RKO (cell line): ENCODE data around the gene DPYSL4.

Experiments used
- DNase-seq: peaks from one replicate; pipeline ENCODE4 v3.0.0-alpha.2; 2016; ENCODE audit warnings: low spot score

Gene DPYSL4

DNA sequence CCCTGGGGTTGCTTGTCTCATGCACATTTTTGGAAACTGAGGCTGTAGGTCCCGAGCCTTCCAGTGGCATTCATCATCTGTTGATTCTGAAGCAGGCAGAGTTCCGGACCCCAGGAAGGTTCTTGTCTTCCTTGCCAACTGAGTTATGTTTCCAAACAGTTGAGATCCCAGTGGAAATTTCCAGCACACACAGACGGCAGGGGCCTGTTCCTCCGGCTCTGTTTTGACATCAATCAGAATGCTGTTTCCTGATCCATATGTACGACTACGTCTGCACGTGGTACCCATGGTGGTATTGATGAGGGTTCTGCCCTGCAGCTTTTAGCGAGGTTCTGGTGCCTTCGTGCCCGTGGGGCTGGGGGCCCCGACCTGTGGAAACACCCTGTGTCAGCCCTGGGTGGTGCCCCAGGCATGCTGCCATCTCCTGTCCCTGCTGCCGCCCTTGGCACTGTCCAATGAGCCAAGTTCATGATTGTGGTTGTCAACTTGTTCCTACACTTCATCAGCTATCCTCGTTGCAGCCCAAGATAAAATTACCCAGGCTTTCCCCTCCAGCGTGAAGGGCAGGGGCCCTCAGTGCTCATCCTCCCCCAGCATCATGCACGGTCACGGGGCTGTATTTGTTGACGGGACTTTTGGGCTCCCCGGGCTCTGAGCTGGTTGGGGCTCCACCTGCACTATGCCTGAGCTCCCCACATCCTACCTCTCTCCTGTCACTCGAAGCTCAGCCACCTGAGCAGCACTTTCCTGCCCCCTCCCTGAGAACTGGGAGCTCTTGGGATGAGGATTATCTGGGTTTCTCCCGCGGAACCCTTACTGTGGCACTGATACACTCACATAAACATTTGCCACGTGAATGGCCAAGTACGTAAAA, 7.8 kb upstream of the DPYSL4 start:
- no peak for DNase-seq

DNA sequence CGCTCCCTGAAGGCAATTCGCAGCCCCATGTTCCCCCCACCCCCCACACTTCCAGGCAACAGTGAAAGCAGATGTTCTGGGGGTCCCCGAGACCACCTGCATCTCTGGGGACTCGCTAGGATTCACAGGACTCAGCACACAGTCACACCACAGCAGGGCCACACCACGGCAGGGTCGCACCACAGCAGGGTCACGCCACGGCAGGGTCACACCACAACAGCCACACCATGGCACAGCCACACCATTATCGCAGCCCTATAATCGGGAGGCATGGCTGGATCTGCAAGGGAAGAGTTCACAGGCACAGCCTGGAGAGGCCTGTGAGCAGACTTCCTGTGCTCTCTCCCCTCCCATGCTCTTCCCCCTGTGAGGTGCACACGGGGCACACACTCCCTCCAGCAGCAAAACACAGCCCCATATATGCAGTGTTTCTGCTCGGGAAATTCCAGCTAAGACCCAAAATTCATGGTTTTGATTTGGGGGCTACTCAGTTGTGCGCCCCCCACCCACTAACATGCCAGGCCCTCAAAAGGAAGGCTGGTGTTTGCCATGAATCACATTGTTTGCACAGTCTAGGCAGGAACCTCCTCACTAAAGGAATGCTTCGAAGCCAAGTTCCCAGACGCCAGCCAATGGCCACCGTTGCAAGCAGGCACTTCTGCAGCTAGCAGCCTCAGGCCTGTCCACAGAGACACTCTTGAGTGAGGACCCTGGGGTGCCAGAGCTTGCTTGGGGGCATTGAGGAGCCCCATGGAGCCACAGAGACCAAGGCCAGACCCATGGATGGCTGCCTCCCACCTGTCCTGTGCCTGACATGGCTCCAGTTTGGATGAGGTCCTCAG, 7.0 kb upstream of the DPYSL4 start:
- no peak for DNase-seq

DNA sequence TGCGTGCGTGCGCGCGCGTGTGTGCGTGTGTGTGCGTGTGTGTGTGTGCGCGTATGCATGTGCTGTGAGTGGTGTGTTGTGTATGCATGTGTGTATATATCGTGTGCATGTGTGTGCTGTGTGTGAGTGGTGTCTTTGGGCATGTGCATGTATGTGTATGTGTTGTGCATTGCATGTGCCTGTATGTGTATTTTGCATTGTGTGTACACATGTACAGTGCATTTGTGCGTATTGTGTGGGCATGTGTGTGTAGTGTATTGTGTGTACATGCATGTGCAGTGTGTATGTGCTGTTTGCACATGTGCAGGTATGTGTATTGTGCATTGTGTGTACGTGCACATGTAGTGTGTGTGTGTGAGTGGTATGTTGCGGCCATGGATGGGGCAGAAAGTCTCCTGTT, 6.0 kb upstream of the DPYSL4 start:
- no peak for DNase-seq

DNA sequence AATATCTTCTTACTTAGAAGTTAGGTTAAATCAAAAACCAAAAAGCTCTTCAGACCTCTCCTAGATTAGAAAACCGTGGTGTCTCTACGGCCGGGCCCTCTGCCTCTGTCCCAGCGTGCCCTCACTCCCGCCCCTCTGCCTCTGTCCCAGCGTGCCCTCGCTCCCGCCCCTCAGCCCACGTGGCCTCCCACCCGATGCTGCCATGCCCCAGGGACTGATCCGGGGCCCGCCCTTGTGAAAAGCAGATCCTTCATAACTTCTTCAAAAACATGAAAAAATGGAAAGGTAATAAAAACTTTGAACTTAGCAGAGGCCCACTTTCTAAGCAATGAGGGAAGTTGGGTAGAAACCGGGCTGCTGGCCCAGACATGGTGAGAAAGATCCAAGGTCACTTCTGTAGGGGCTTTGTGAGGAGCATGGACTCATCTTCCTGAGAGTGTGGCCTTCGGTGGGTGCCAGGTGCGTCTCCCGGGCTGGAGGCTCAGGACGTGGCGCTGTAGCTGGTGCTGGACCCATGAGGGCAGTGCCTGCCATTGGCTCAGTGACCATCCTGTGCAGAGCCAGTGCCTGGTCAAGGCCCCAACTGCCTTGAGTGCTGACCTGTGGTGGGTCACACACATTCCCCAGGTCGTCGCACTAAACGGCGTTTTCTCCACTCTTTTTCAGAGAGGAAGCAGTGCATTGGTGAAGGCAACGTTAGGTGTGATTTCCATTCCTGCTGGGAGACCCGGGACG, 4.9 kb upstream of the DPYSL4 start:
- no peak for DNase-seq

DNA sequence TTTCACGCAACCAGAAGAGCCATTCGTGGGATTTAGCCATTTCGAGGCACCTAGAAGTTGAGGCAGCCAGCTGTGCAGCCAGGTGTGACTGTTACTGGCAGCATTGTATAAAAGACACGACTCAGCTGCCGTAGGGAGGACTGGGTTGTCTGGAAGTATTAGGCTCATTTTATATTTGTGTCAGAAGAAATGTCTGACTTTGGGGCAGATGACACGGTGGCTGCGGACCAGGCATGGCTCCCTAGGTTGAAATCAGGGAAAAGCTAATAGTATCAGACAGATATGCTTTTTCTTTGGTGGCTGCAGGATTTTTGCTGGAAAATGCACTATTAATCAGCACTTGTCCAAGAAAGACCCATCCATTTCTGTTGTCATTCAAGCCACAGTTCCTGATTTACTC, 4.2 kb upstream of the DPYSL4 start:
- DNase-seq: no peak

DNA sequence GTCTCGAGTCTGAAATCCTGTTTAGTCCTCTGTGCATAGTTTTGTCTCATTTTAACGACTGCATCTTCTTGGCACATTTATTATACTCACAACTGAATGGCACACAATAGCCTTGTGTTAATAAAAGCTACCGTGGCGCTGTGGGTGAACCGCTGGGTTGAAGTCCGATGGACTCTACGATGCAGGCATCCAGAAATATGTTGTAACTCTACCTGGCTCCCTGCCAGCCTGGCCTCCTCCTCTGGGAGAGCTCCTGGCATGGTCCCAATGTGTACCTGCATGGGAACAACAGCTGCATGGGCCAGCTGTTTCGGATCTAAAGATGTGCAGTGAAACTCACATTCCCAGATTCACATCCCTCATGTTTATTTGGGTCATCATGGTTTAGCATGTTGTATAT, 3.7 kb upstream of the DPYSL4 start:
- DNase-seq: no peak

DNA sequence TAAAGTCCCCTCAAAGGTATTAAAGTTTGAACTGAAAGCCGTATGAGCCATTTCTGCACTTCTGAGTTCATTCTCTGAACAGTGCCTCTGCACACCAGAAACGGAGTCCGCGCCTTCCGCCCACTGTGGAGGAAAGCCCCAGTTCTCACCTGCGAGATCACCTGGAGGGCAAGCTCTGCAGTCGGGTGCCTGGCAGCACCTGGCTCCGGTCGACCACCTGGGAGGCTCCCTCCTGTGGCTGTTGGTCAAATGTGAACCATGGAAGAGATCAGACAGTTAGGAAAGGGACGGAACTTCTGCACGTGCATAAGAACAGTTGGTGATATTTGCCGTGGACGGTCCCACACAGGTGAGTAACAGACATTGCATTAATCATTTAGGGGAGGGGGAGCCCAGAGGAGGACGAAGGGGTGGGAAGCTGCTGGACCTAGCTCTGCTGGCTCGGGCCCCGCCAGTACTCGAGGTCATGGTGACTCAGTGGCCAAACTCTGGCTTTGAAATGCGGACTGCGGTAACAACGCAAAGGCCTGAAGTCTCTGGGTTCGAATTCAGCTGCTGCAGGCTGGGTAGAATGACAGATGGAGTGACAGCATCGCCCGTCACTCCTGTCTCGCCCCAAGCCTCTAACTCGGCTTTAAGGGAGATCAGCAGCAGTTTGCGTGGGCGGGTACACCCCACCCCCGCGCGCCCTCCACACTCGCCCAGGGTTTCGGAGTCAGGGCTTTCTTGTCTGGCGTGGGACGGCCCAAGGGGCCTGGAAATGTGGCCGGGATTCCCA, 1.7 kb upstream of the DPYSL4 start:
- no peak for DNase-seq

DNA sequence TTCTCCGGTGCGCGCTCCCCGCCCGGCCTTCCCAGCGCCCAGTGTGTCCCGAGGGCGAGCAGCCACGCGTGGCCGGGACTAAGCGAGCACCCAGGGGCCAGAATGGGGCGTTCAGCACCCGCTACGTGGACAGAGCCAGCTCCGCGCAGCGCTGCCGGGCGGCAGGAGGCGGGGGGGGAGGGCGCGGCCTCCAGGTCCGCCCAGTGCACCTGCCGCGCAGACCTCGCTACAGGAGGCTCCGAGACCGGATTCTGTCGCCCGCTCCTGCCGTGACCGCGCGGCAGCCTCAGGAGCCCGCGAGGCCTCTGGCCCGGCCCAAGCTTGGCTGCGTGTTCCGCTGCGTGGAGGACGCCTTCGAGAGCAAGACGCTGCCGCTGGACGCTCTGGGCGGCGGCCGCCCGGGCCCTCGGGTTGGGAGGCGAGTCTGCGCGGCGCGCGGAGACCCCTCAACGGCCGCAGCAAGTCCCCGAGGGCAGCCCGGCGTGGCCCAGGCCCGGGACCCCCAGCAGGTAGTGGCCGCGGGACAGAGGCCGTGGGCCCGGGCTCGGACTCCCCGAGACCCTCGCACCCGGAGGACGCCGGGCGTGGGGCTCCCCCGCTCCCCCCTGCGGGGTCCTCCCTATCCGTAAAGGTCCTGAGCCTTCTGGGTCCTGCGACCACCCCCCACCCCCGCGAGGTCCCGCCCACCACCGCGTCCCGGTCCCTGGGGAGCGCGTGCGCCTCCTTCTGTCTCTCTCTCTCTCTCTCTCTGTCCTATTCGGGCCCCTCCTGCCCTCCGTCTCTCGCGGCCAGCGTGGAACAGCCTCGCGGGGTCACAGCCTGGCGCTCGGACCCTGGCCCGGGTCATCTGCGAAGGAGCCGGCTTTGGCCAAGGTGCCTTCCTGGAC, 904 bp upstream of the DPYSL4 start:
- DNase-seq: no peak

DNA sequence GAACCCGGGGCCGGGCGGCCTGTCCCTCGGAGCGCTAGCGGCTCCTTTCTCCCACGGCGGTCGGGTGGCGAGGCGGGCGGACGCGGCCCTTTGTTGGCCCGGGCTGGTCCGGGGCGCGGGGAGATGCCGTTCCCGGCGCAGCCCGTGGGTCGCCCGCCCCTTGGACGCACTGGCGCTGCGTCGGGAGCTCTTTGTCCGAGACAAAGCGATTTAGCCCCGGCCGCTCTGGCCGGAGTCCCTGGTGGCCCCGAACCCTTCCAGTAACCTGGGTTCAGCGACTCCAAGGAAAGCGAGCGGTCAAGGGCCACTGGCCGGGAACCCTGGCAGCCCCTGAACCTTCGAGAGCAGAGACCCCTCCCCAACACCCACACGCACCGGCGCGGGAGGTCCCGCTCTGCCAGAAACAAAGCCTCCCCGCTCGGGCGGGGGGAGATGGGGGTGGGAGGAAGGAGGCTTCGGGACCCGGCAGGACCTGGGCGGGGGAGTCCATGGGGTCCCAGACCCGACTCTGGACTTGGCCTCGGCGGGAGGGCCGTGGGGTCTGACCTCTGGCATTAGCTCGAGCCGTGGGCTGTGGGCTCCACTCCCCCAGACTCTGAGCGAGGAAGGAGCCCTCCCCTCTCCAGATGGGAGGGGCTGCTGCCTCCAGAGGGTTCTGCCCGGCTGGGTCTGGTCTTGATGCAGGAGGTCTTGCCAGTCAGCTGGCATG, 836 bp downstream of the DPYSL4 start:
- no peak for DNase-seq

DNA sequence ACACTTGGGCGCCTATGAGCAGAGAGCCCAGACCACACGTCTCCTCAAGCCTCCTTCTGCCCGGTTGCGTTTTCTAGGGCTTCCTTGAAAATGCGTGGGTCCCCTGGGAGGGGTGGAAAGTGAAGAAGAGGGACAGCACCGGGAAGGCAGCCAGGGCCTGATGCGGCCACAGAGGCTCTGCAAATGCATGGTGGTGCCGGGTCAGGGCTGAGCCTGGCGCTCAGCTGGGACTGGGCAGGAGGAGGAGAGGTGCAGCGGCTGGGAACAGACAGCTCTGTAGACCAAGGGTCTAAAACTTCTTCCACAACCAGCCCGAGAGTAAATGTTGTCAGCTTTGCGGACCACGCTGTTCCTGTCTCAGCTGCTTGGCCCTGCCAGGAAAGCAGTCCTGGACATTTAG, 1.6 kb downstream of the DPYSL4 start:
- DNase-seq: no peak

DNA sequence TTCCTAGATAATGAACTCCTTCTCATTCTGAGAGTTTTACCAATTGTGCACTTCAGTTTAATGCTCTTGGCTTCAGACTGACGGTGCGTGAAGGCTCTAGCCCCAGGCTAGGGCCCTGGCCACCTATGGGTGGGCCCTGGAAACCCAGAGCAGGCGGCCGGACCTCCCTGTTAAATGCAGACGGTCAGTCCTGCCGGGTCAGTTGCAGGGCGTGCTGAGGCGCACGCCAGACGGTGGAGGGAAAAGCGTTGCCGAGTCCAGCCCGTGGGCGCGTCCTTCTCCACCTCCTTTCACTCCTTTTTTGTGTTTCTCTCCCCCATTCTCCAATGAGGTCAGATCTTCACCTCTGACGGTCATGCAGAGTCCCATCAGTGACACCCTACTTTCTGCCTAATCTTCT, 2.3 kb downstream of the DPYSL4 start:
- no peak for DNase-seq

DNA sequence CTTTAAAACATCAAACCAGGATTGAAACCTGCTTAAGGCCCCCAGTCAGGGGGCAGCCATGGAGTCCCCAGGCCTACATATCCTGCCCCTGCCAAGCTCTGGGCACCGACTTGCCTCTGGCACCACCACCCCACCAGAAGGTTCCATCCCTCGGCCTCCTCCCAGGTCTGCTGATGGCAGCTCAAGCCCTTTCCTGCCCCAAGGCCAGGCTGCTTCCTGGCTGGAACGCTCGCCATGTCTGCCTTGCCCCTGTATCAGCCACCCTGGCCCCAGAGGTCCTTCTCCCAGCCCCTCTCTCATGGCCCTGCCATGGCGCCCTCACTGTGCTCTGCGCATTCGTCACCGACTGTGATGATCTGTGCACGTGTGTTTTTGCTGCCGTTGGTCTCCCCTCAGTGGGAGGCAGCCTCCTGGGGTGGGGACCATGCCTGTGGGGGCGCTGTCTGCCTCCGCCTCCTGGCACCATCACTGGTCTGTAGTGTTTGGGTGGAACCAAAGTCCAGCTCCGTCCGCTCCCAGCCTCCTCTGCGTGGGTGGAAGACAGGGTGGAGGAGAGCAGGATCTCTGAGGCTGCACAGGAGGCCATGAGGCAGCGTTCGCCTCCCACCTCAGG, 3.2 kb downstream of the DPYSL4 start:
- DNase-seq: no peak

DNA sequence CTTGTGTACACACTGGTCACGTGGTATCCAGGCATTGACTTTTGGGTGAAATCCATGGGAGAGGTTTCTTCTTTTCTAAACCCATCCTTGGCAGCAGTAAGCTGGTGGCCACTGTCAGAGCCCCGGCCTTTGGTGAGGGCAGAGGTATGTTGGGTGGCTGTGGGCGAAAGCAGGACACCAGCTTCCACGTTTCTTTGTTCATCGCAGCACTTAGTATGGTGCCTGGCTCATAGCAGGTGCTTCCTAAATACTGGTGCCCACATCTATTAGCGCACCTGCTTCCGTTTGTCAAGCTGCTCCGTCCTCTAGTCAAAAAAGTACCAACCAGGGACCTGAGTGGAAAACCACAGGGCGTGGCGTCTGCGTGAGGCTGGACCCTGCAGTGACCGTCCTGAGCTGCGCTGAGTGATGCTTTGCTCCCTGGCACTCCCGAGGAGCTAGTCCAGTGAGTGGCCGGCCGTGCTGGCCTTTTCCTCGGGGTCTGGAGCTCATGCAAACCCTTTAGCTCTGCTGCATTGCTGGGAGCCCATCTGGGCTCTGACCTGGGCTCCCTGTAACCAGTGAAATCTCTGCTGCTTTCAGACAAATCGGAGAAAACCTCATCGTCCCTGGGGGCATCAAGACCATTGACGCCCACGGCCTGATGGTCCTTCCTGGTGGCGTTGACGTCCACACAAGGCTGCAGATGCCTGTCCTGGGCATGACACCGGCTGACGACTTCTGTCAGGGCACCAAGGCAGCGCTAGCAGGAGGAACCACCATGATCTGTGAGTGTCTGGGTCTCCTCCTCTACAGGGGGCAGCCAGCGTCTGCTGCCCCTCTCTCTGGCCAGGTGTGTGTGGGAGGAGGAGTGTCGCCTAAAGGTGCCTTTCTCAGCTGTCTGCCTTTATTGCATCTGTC, 5.6 kb downstream of the DPYSL4 start:
- no peak for DNase-seq

DNA sequence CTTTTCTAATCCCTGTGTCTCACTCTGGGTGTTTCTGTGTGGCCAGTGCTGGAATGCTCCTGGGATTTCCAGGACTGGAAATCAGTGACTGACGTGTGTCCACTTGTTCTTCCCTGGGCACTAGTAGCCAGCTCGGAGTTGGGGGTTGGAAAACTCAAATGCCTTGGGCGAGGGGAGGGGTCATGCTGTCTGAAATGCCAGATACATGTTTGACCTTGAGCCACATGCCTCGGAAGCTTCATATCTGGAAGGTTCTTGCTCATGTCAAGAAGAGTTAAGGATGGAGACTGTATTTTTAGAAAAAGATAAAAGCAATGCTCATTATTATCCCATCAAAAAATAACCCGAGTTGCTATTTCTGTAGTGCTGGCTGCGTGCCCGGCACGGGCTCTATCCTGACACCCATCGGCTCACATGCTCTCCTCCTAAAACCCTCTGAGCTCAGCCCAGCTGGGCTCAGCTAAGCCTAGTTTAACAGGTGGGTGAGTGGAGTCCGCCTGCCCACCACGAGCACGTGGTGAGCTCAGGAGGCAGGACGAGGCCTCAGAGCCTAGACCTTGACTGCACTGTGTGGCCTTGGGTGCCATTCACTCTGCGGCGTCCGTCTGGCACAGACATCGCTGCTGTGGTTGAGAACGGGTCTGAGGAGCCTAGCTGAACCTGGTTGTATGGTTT, 6.4 kb downstream of the DPYSL4 start:
- no peak for DNase-seq

DNA sequence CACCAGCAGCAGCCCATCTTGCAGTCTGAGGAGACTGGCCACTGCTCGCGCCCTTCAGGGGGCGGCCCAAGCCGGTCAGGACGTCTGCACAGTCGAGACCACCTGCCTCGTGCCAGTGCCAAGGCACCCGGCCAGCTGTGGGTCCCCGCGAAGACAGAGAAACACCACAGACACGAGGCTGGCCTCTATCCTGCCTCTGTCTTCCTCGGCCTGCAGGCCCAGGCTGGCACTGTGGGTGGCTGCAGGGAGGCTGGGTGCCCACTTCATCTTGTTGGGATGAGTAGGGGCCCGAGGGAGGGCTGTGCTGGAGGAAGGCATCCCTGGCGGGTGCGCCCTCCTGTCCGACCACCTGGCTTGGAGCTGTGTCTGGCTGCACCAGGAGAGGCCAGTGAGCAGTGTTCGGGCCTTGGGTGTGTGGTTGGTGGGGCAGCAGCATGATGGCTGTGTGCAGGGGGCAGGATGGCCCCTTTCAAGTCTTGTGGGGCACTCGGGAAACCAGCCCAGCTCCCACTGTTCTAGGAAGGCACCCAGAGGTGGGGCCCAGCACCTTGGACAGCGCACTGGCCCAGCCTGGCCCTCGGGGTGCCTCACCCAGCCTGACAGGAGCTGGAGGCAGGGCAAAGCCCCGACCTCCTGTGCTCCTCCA, 7.3 kb downstream of the DPYSL4 start:
- DNase-seq: peak; percentile 25

DNA sequence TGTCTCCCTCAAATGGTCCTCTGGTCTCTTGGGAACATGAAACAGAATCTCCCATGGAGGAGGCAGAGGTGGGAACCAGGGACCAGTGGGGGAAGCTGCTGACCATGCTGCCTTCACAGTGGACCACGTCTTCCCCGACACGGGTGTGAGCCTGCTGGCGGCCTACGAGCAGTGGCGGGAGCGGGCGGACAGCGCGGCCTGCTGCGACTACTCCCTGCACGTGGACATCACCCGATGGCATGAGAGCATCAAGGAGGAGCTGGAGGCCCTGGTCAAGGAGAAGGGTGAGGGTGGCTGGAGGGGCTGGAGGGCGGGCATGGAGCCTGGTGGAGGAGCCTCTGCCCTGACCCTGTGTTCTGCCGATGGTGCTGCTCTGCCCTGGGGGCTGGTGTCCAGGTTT, 8.0 kb downstream of the DPYSL4 start:
- DNase-seq: no peak

DNA sequence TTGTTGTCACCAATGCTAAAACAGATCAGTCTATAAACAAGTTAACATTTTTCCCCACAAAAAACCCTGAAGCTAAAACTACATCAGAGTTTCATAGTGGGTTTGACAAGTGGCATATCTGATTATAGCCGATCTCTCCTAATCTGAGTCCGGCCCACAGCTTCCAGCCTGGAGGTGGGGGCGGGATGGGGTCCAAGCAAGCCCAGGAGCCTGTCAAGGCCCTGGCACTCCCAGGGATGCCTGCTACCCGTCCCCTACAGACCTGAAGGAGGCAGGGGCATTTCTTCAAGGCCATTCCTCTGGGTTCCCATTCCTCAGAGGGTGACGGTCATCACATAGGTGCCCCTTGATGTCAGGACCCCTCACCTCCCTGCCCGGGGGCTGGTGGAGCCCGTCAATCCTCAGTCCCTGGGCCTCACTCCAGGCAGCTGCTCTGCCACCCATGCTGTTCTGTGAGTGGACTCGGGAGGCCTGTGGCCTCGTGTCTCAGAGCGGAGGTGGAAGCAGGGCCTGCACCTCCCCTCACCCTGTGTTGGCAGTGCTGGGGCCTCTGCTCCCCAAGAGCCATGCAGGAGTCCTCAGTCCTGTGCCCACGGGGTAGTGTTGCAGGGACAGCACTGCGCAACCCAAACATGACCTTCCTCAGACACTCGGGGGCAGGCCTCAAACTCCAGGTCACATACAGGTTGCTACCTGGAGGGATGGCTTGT, 8.8 kb downstream of the DPYSL4 start:
- no peak for DNase-seq
